RWPE2 (cell line): ENCODE data around the gene NFASC.

Experiments used
- ATAC-seq: fragments of 200-7000 bp; cut with Tn5 transposase; 3 replicates; pipeline ENCODE4 v1.9.1; 2021; ENCODE audit warnings: low read depth
- DNase-seq: peaks from one replicate; pipeline ENCODE4 v3.0.0-alpha.2; 2020; ENCODE audit warnings: low spot score
- H3K27ac ChIP-seq: fragments of 450-650 bp; 2 replicates; pipeline ENCODE4 v1.5.1; 2017; ENCODE audit warnings: mild to moderate bottlenecking; ENCODE audit not compliant: poor library complexity, severe bottlenecking
- H3K27me3 ChIP-seq: fragments of 250-450 bp; sonication (Bioruptor Pico); 2 replicates; pipeline ENCODE4 v1.5.1; 2021; ENCODE audit warnings: mild to moderate bottlenecking, moderate library complexity; ENCODE audit not compliant: insufficient read depth, poor library complexity, severe bottlenecking
- H3K36me3 ChIP-seq: fragments of 250-450 bp; sonication (Bioruptor Pico); 2 replicates; pipeline ENCODE4 v1.5.1; 2020; ENCODE audit warnings: low read depth, mild to moderate bottlenecking, moderate library complexity
- H3K4me1 ChIP-seq: fragments of 250-450 bp; sonication (Bioruptor Pico); 2 replicates; pipeline ENCODE4 v1.5.1; 2021; ENCODE audit warnings: mild to moderate bottlenecking, moderate library complexity; ENCODE audit not compliant: insufficient read depth, poor library complexity, severe bottlenecking
- H3K4me3 ChIP-seq: fragments of 250-450 bp; sonication (Bioruptor Pico); 2 replicates; pipeline ENCODE4 v1.5.1; 2021; ENCODE audit warnings: mild to moderate bottlenecking, moderate library complexity; ENCODE audit not compliant: severe bottlenecking
- H3K9me3 ChIP-seq: fragments of 250-450 bp; sonication (Bioruptor Pico); 2 replicates; pipeline ENCODE4 v1.5.1; 2021; ENCODE audit warnings: mild to moderate bottlenecking, moderate library complexity; ENCODE audit not compliant: severe bottlenecking
- TF ChIP-seq, protein P1 (sequence below): fragments of 450-650 bp; IDR thresholded peaks from one replicate; pipeline ENCODE4 v1.5.1; 2017; ENCODE audit warnings: mild to moderate bottlenecking, moderate library complexity; ENCODE audit not compliant: poor library complexity, severe bottlenecking

NFASC gene

DNA sequence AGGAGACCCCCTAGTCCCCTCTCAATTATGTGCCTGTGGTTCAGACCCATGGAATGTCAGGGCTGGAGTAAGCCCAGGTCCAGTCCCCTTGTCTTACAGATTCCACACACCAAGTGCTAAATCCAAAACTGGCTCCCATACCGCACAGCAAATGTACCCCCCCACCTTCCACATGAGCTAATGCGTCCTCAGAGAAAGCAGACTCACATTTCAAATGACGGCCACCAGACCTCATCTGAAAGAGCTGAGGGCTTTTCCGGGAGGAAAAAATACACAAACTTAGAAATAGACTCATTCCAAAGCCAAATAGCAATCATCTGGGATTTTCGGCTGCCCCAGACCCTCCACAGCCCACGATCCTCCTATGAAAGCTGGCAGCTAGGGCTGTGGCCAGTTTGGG lies 159.6 kb downstream of the NFASC start:
- no peak overlapping the region for H3K4me3 ChIP-seq
- TF ChIP-seq, protein P1, sequence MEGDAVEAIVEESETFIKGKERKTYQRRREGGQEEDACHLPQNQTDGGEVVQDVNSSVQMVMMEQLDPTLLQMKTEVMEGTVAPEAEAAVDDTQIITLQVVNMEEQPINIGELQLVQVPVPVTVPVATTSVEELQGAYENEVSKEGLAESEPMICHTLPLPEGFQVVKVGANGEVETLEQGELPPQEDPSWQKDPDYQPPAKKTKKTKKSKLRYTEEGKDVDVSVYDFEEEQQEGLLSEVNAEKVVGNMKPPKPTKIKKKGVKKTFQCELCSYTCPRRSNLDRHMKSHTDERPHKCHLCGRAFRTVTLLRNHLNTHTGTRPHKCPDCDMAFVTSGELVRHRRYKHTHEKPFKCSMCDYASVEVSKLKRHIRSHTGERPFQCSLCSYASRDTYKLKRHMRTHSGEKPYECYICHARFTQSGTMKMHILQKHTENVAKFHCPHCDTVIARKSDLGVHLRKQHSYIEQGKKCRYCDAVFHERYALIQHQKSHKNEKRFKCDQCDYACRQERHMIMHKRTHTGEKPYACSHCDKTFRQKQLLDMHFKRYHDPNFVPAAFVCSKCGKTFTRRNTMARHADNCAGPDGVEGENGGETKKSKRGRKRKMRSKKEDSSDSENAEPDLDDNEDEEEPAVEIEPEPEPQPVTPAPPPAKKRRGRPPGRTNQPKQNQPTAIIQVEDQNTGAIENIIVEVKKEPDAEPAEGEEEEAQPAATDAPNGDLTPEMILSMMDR, result no peak
- no peaks in the 10 kb centered on the region for H3K36me3 ChIP-seq
- no peak overlapping the region for H3K27ac ChIP-seq
- H3K4me1 ChIP-seq, result no peaks in the 10 kb centered on the region
- H3K9me3 ChIP-seq, result no peaks in the 10 kb centered on the region
- H3K27me3 ChIP-seq, result peaks cover 28% of the 10 kb centered on the region
- ATAC-seq, result no peak
- DNase-seq, result no peak

DNA sequence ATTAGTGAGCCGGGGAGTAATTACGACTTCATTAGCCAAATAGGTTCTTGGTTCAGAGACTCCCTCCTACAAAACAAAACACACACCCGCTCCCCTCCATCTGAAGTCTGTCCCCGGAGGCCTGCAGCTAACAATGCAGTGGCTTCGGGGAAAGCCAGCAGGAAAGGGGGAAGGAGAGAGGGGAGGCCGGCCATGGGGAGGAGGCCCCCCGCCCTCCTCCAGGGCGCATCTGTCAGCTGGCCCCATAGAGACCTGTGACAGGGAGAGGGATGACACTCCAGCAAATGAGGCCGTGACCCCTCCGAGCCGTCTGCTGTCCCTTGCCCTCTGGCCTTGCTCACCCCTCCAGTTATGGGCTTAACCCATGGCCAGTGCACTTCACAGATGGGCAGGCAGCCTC lies 160.2 kb downstream of the NFASC start:
- DNase-seq (no peak), ATAC-seq (no peak)
- no peaks in the 10 kb centered on the region for H3K36me3 ChIP-seq
- H3K9me3 ChIP-seq, result no peaks in the 10 kb centered on the region
- no peak overlapping the region for H3K4me3 ChIP-seq
- H3K27me3 ChIP-seq, result peaks cover 28% of the 10 kb centered on the region
- no peaks in the 10 kb centered on the region for H3K4me1 ChIP-seq
- H3K27ac ChIP-seq, result no peak overlapping the region
- TF ChIP-seq, protein P1, result no peak

DNA sequence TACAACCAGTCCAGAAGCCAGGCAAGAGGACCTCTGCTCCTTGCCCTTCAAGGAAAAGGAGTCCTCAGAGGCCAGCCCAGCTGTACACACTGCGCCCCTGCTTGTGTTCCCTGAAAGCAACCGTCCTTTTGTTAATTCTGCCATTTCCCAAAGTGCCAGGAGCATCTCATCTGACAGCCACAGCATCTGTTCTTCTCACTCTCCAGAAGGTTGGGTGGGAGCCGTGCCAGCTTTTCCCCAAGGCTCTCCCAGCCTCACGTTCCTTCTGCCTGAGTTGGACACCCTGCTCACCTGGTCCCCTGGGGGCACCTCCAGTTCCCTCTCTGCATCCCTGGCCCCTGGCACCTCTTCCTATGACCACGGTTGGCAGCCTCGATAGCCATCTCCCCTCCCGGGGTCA lies 161.8 kb downstream of the NFASC start:
- Histone ChIP-seq H3K4me1 (no peaks in the 10 kb centered on the region), H3K27me3 (peaks cover 26% of the 10 kb centered on the region), H3K27ac (no peak overlapping the region), H3K9me3 (no peaks in the 10 kb centered on the region), H3K36me3 (no peaks in the 10 kb centered on the region), H3K4me3 (no peak overlapping the region)
- TF ChIP-seq, protein P1, result no peak
- DNase-seq (no peak), ATAC-seq (no peak)

DNA sequence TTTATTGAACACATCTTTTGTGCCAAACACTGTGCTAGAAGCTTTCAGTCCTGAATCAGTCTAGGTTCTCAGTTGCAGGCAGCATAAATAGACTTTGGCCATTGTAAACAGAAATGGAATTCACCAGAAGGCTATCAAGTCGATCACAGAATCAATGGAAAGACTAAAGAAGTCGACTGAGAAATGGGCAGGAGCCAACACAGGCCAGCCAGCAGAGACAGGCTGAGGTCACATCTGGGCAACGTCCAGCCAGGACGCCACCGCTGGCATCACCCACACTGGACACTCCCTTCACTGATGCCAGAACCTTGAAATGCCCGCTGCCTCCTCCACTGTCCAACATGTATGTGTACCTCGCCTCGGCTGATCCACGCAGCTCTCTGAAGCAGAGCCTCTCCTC lies 166.9 kb downstream of the NFASC start:
- DNase-seq (no peak), ATAC-seq (no peak)
- H3K9me3 ChIP-seq, result no peaks in the 10 kb centered on the region
- no peak overlapping the region for H3K27ac ChIP-seq
- peaks cover 18% of the 10 kb centered on the region for H3K27me3 ChIP-seq
- H3K36me3 ChIP-seq, result no peaks in the 10 kb centered on the region
- H3K4me1 ChIP-seq, result no peaks in the 10 kb centered on the region
- TF ChIP-seq, protein P1, result no peak
- H3K4me3 ChIP-seq, result no peak overlapping the region

DNA sequence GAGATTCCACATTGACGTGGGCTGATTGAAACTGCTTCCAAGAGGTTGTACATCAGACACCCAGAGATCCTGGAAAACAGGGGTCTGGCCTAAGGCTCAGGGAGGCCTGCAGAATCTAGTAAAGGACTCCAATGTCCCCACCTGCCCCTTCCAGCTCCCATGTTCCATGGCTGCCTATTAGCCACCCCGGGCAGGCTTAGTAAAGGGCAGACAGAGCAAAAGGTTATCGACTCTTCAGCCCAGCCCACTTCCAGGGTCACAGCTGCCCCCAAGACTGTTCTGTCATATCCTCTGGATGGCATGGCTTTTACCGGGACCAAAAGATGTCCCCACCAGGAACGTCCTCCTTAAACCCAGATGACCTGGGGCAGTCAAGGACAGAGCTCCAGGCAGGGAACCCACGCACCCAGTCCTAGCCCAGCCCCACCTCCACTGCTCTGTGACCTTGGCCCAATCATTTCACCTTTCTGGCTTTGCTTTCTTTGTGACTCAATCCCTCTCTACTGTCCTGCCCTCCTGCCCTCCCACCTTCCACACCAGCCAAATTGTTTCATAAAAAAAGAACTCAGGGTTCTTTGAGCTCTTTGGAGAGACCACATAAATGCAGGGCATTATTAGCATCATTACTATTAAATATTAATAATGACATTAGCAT lies 167.6 kb downstream of the NFASC start:
- Histone ChIP-seq H3K9me3 (no peaks in the 10 kb centered on the region), H3K4me3 (no peak overlapping the region), H3K27ac (no peak overlapping the region), H3K27me3 (peaks cover 22% of the 10 kb centered on the region), H3K4me1 (no peaks in the 10 kb centered on the region), H3K36me3 (no peaks in the 10 kb centered on the region)
- ATAC-seq, result no peak
- DNase-seq, result no peak
- TF ChIP-seq, protein P1, result no peak
